Liver (tissue), 9 donors: ENCODE results near the gene PAAF1. TPM values are rescaled to one million over a fixed set of nuclear protein-coding genes. Genes with fewer than 3 reads are reported as not detected.

ENCODE experiments used
- DNase-seq: peaks from one replicate; pipeline ENCODE4 v3.0.0-alpha.2; 2017; ENCODE audit warnings: low spot score
- H3K27ac ChIP-seq, 2 donors: one replicate each; pipeline ENCODE4 v1.7.0; 2013; ENCODE audit warnings: inconsistent platforms in 2 of 2, low read length in 2 of 2, control low read depth in 1 of 2, low read depth in 1 of 2, mild to moderate bottlenecking in 1 of 2
- H3K27me3 ChIP-seq, 4 donors: one replicate each; pipeline versions ENCODE4 v1.6.1 to v1.7.0; 2013; ENCODE audit warnings: low read length in 3 of 4, inconsistent platforms in 1 of 4, mild to moderate bottlenecking in 1 of 4, moderate library complexity in 1 of 4; ENCODE audit not compliant: control insufficient read depth in 4 of 4, insufficient read depth in 4 of 4
- H3K36me3 ChIP-seq, 4 donors: one replicate each; pipeline versions ENCODE4 v1.6.1 to v1.7.0; 2013; ENCODE audit warnings: low read length in 3 of 4, mild to moderate bottlenecking in 3 of 4, low read depth in 1 of 4, moderate library complexity in 1 of 4; ENCODE audit not compliant: control insufficient read depth in 4 of 4, insufficient read depth in 3 of 4
- H3K4me1 ChIP-seq, 4 donors: one replicate each; pipeline versions ENCODE4 v1.6.1 to v1.7.0; 2013; ENCODE audit warnings: low read length in 3 of 4, mild to moderate bottlenecking in 3 of 4, moderate library complexity in 1 of 4; ENCODE audit not compliant: control insufficient read depth in 4 of 4, insufficient read depth in 4 of 4
- H3K4me3 ChIP-seq, 3 donors: one replicate each; pipeline versions ENCODE4 v1.6.1 to v1.7.0; 2013; ENCODE audit warnings: low read length in 3 of 3, control low read depth in 1 of 3, low read depth in 1 of 3, mild to moderate bottlenecking in 1 of 3
- H3K9ac ChIP-seq, 2 donors: one replicate each; pipeline ENCODE4 v1.7.0; 2013; ENCODE audit warnings: low read length in 2 of 2, mild to moderate bottlenecking in 2 of 2, moderate library complexity in 2 of 2, control low read depth in 1 of 2, low read depth in 1 of 2
- H3K9me3 ChIP-seq, 4 donors: one replicate each; pipeline versions ENCODE4 v1.6.1 to v1.7.0; 2013; ENCODE audit warnings: low read length in 3 of 4; ENCODE audit not compliant: control insufficient read depth in 4 of 4
- EGR1 ChIP-seq, 2 donors: IDR thresholded peaks; 2 replicates each; pipeline ENCODE4 v1.6.1; 2016 to 2018; ENCODE audit warnings: antibody characterized with exemption in 2 of 2, low read depth in 2 of 2
- FOXA1 ChIP-seq: IDR thresholded peaks from 2 replicates; pipeline ENCODE4 v1.6.1; 2016; ENCODE audit warnings: antibody characterized with exemption
- FOXA2 ChIP-seq: IDR thresholded peaks from 2 replicates; pipeline ENCODE4 v1.6.1; 2016; ENCODE audit warnings: antibody characterized with exemption
- GABPA ChIP-seq, 2 donors: IDR thresholded peaks in 1 of 2; conservative IDR thresholded peaks in 1 of 2; 2 replicates each; pipeline ENCODE4 v1.6.1; 2016; ENCODE audit warnings: antibody characterized with exemption in 2 of 2, mild to moderate bottlenecking in 1 of 2, moderate library complexity in 1 of 2
- HNF4A ChIP-seq, 2 donors: conservative IDR thresholded peaks; 2 replicates each; pipeline ENCODE4 v1.6.1; 2016; ENCODE audit warnings: antibody characterized with exemption in 2 of 2, mild to moderate bottlenecking in 2 of 2
- HNF4G ChIP-seq: IDR thresholded peaks from 2 replicates; pipeline ENCODE4 v1.6.1; 2016; ENCODE audit warnings: antibody characterized with exemption
- JUND ChIP-seq, 2 donors: IDR thresholded peaks; 2 replicates each; pipeline ENCODE4 v1.6.1; 2016; ENCODE audit warnings: antibody characterized with exemption in 2 of 2
- NR2F2 ChIP-seq: IDR thresholded peaks from 2 replicates; pipeline ENCODE4 v1.6.1; 2016; ENCODE audit warnings: antibody characterized with exemption
- RAD21 ChIP-seq, 2 donors: IDR thresholded peaks; 2 replicates each; pipeline ENCODE4 v1.6.1; 2016; ENCODE audit warnings: antibody characterized with exemption in 2 of 2, mild to moderate bottlenecking in 2 of 2
- RXRA ChIP-seq, 2 donors: IDR thresholded peaks; 2 replicates each; pipeline ENCODE4 v1.6.1; 2017 to 2018; ENCODE audit warnings: antibody characterized with exemption in 2 of 2, mild to moderate bottlenecking in 1 of 2
- SP1 ChIP-seq: IDR thresholded peaks from 2 replicates; pipeline ENCODE4 v1.6.1; 2018; ENCODE audit warnings: antibody characterized with exemption, mild to moderate bottlenecking
- TAF1 ChIP-seq: conservative IDR thresholded peaks from 2 replicates; pipeline ENCODE4 v1.6.1; 2016; ENCODE audit warnings: antibody characterized with exemption, mild to moderate bottlenecking
- YY1 ChIP-seq: IDR thresholded peaks from 2 replicates; pipeline ENCODE4 v1.6.1; 2016; ENCODE audit warnings: antibody characterized with exemption, mild to moderate bottlenecking
- WGBS: extraction: QIAGEN DNeasy Blood & Tissue Kit; methylation state at CpG from one replicate; pipeline ENCODE4 v1.1.7; 2013; 5-methylcytosine and 5-hydroxymethylcytosine counted together
- polyA plus RNA-seq, 2 donors: library from polyadenylated mRNA; stranded (reverse) in 1 of 2; unstranded in 1 of 2; fragments of 200-250 nt in 1 of 2; fragments of >200 nt in 1 of 2; fragmentation: Nextera tagmentation in 1 of 2; extraction: Ambion mirVana in 1 of 2; gene quantifications; one replicate each; pipeline versions ENCODE4 v1.2.1 to v1.2.3, GENCODE V29; 2013 to 2015
- total RNA-seq, 2 donors: library from RNA; depleted of rRNA; stranded (reverse); fragments of >200 nt; gene quantifications; one replicate each; pipeline ENCODE4 v1.2.3, GENCODE V29; 2014
- TF ChIP-seq, protein P1 (sequence below): IDR thresholded peaks from 2 replicates; pipeline ENCODE4 v1.6.1; 2016; ENCODE audit warnings: antibody characterized with exemption
- TF ChIP-seq, protein P2 (sequence below): IDR thresholded peaks from 2 replicates; pipeline ENCODE4 v1.6.1; 2016; ENCODE audit warnings: antibody characterized with exemption, mild to moderate bottlenecking
- TF ChIP-seq, protein P3 (sequence below): fragments of 150-350 bp; IDR thresholded peaks from 2 replicates; pipeline ENCODE4 v1.5.1; 2017; ENCODE audit warnings: improper control_type of control experiment, low read depth, low read length; ENCODE audit not compliant: missing input control
- TF ChIP-seq, protein P4 (sequence below): IDR thresholded peaks from 2 replicates; pipeline ENCODE4 v1.6.1; 2016; ENCODE audit warnings: antibody characterized with exemption
- TF ChIP-seq, protein P5 (sequence below): IDR thresholded peaks from 2 replicates; pipeline ENCODE4 v1.6.1; 2016; ENCODE audit warnings: antibody characterized with exemption
- donor health status: healthy.
- donor health status: healthy.
- donor health status: healthy.
- donor health status: healthy.
- donor health status: healthy.

Gene PAAF1
- total and polyA plus RNA-seq, 4 donors, result 5.3 to 10.4 (median 8.3) TPM

DNA sequence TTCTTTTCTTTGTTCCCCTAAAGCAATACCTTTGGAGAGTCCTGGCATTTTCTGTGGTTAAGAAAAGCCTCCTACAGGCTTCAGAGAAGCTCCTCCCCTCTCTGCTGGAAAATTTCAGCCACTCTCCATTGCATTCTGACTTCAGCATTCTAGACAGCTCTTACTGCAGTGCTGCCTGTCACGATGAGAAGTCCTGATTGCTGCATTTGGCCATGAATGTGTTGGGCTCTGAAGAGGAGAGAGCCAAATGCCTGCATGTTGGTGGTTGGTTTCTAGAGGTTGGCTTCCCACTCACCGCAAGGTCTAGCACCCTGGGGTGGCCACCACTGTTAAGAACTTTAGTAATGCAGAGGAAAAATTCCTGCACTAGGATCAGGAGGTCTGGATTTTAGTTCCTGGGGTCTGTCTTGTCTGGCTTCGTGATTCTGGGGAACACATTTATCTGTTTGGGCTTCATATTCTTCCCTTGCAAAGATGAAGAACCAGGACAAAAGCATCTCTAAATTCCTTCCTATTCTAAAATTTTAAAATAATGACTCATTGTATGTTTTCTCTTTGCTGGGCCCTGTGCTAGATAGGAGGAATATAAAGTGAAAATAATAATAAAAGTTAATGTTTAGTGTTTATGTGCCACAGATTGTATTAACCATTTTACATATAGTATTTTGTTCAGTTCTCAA, 38.2 kb upstream of the PAAF1 start:
- WGBS, result 85% methylated on average over 3 of the region's 3 CpGs
- Histone ChIP-seq H3K4me1 (no peaks in the 10 kb centered on the region), H3K27me3 (no peaks in the 10 kb centered on the region), H3K9ac (no peak overlapping the region), H3K4me3 (no peak overlapping the region), H3K27ac (no peak overlapping the region), H3K36me3 (peaks cover 0 to 9% (median 6%) of the 10 kb centered on the region in 4 donors), H3K9me3 (no peaks in the 10 kb centered on the region)
- TF ChIP-seq HNF4G, result no peak
- no peak for TF ChIP-seq SP1
- TF ChIP-seq, protein P1, sequence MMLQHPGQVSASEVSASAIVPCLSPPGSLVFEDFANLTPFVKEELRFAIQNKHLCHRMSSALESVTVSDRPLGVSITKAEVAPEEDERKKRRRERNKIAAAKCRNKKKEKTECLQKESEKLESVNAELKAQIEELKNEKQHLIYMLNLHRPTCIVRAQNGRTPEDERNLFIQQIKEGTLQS, result no peak
- TF ChIP-seq, protein P2, sequence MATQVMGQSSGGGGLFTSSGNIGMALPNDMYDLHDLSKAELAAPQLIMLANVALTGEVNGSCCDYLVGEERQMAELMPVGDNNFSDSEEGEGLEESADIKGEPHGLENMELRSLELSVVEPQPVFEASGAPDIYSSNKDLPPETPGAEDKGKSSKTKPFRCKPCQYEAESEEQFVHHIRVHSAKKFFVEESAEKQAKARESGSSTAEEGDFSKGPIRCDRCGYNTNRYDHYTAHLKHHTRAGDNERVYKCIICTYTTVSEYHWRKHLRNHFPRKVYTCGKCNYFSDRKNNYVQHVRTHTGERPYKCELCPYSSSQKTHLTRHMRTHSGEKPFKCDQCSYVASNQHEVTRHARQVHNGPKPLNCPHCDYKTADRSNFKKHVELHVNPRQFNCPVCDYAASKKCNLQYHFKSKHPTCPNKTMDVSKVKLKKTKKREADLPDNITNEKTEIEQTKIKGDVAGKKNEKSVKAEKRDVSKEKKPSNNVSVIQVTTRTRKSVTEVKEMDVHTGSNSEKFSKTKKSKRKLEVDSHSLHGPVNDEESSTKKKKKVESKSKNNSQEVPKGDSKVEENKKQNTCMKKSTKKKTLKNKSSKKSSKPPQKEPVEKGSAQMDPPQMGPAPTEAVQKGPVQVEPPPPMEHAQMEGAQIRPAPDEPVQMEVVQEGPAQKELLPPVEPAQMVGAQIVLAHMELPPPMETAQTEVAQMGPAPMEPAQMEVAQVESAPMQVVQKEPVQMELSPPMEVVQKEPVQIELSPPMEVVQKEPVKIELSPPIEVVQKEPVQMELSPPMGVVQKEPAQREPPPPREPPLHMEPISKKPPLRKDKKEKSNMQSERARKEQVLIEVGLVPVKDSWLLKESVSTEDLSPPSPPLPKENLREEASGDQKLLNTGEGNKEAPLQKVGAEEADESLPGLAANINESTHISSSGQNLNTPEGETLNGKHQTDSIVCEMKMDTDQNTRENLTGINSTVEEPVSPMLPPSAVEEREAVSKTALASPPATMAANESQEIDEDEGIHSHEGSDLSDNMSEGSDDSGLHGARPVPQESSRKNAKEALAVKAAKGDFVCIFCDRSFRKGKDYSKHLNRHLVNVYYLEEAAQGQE, result no peak
- no peak for TF ChIP-seq GABPA (IDR thresholded peaks at IDR 0.05 in 1 of 2, conservative IDR thresholded peaks at IDR 0.05 in 1 of 2)
- TF ChIP-seq TAF1, result no peak
- TF ChIP-seq RXRA (IDR thresholded peaks at IDR 0.05), result no peak
- no peak for TF ChIP-seq RAD21 (IDR thresholded peaks at IDR 0.05)
- no peak for TF ChIP-seq JUND (IDR thresholded peaks at IDR 0.05)
- no peak for TF ChIP-seq NR2F2
- TF ChIP-seq, protein P3, sequence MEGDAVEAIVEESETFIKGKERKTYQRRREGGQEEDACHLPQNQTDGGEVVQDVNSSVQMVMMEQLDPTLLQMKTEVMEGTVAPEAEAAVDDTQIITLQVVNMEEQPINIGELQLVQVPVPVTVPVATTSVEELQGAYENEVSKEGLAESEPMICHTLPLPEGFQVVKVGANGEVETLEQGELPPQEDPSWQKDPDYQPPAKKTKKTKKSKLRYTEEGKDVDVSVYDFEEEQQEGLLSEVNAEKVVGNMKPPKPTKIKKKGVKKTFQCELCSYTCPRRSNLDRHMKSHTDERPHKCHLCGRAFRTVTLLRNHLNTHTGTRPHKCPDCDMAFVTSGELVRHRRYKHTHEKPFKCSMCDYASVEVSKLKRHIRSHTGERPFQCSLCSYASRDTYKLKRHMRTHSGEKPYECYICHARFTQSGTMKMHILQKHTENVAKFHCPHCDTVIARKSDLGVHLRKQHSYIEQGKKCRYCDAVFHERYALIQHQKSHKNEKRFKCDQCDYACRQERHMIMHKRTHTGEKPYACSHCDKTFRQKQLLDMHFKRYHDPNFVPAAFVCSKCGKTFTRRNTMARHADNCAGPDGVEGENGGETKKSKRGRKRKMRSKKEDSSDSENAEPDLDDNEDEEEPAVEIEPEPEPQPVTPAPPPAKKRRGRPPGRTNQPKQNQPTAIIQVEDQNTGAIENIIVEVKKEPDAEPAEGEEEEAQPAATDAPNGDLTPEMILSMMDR, result no peak
- TF ChIP-seq FOXA2, result no peak
- TF ChIP-seq, protein P4, sequence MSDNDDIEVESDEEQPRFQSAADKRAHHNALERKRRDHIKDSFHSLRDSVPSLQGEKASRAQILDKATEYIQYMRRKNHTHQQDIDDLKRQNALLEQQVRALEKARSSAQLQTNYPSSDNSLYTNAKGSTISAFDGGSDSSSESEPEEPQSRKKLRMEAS, result no peak
- TF ChIP-seq EGR1 (IDR thresholded peaks at IDR 0.05; ENCODE audit: low read depth in 2 of 2), result no peak
- TF ChIP-seq HNF4A (conservative IDR thresholded peaks at IDR 0.05), result no peak
- TF ChIP-seq YY1, result no peak
- TF ChIP-seq FOXA1, result no peak
- TF ChIP-seq, protein P5, sequence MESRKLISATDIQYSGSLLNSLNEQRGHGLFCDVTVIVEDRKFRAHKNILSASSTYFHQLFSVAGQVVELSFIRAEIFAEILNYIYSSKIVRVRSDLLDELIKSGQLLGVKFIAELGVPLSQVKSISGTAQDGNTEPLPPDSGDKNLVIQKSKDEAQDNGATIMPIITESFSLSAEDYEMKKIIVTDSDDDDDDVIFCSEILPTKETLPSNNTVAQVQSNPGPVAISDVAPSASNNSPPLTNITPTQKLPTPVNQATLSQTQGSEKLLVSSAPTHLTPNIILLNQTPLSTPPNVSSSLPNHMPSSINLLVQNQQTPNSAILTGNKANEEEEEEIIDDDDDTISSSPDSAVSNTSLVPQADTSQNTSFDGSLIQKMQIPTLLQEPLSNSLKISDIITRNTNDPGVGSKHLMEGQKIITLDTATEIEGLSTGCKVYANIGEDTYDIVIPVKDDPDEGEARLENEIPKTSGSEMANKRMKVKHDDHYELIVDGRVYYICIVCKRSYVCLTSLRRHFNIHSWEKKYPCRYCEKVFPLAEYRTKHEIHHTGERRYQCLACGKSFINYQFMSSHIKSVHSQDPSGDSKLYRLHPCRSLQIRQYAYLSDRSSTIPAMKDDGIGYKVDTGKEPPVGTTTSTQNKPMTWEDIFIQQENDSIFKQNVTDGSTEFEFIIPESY, result no peak
- no peak for DNase-seq
